PC-9 (cell line): ENCODE data around the gene SBF2. TPM values are rescaled to one million over a fixed set of nuclear protein-coding genes. Genes with fewer than 3 reads are reported as not detected.
"Not testable (repeated sequence)": the region's sequence is repeated elsewhere in the genome, so short reads cannot be mapped to it uniquely, and the experiment has no call there.

Source experiments
- BruUV-seq: library from RNA; stranded (reverse); fragments of 400-500 nt; replicated peaks from 2 replicates; lab custom pipeline; 2021; lab: Mats Ljungman, UMichigan
- CTCF ChIA-PET: fragments of 300-600 bp; sonication (Branson Sonifier 250); formaldehyde crosslinking; loops from one replicate; lab custom pipeline; 2022; ENCODE audit warnings: antibody characterized with exemption; lab: Charles Lee
- POLR2A ChIA-PET: fragments of 300-600 bp; sonication (Branson Sonifier 250); formaldehyde crosslinking; loops from one replicate; lab custom pipeline; 2022; ENCODE audit warnings: antibody characterized with exemption; ENCODE audit not compliant: unreplicated experiment; lab: Charles Lee
- DNase-seq, 2 experiments: peaks; one replicate each; pipeline versions ENCODE4 v3.0.0 to v3.0.0-alpha.2; 2015 to 2022; ENCODE audit warnings: mixed read lengths in 1 of 2
- H2AFZ ChIP-seq: fragments of 200-600 bp; sonication (generic); 2 replicates; pipeline ENCODE4 v1.8.1; 2017; ENCODE audit warnings: antibody characterized with exemption
- H3F3A ChIP-seq: fragments of 200-600 bp; sonication (generic); 2 replicates; pipeline ENCODE4 v1.8.1; 2017; ENCODE audit warnings: antibody characterized with exemption, mild to moderate bottlenecking, low read depth; ENCODE audit not compliant: insufficient read depth
- H3K27ac ChIP-seq: fragments of 200-600 bp; sonication (generic); 2 replicates; pipeline ENCODE4 v1.6.1; 2016; ENCODE audit warnings: mixed run types
- H3K27me3 ChIP-seq: fragments of 200-600 bp; sonication (generic); 2 replicates; pipeline ENCODE4 v1.6.1; 2016; ENCODE audit warnings: low read depth, mixed run types; ENCODE audit not compliant: insufficient read depth
- H3K36me3 ChIP-seq: fragments of 200-600 bp; sonication (generic); 2 replicates; pipeline ENCODE4 v1.6.1; 2016; ENCODE audit warnings: low read depth, mixed run types
- H3K4me1 ChIP-seq: fragments of 200-600 bp; sonication (generic); replicated peaks from 2 replicates; pipeline ENCODE4 v1.6.1; 2016; ENCODE audit warnings: mixed run types; ENCODE audit not compliant: insufficient read depth
- H3K4me2 ChIP-seq: fragments of 200-600 bp; sonication (generic); 2 replicates; pipeline ENCODE4 v1.6.1; 2017; ENCODE audit warnings: mixed run types
- H3K4me3 ChIP-seq: fragments of 200-600 bp; sonication (generic); 2 replicates; pipeline ENCODE4 v1.6.1; 2016; ENCODE audit warnings: mixed run types
- H3K79me2 ChIP-seq: fragments of 200-600 bp; sonication (generic); 2 replicates; pipeline ENCODE4 v1.6.1; 2017; ENCODE audit warnings: low read depth, mixed run types
- H3K9me2 ChIP-seq: fragments of 200-600 bp; sonication (generic); 2 replicates; pipeline ENCODE4 v1.8.1; 2017; ENCODE audit warnings: mild to moderate bottlenecking; ENCODE audit not compliant: insufficient read depth
- H3K9me3 ChIP-seq: fragments of 200-600 bp; sonication (generic); 2 replicates; pipeline ENCODE4 v1.8.1; 2016; ENCODE audit warnings: low read depth; ENCODE audit not compliant: insufficient read depth
- H4K20me1 ChIP-seq: fragments of 200-600 bp; sonication (generic); 2 replicates; pipeline ENCODE4 v1.8.1; 2017; ENCODE audit not compliant: insufficient read depth
- EZH2 ChIP-seq: fragments of 200-600 bp; sonication (generic); IDR thresholded peaks from 2 replicates; pipeline ENCODE4 v1.8.0; 2017; ENCODE audit warnings: antibody characterized with exemption, low read depth
- intact Hi-C: fragments of 100-400 bp; cut with micrococcal nuclease; formaldehyde crosslinking; loops from one replicate; pipeline ENCODE4 v1.10.0; 2022; ENCODE audit not compliant: unreplicated experiment
- total RNA-seq: library from RNA; stranded (reverse); gene quantifications from 2 replicates; pipeline ENCODE4 v1.2.3, GENCODE V29; 2021
- TF ChIP-seq, protein P1 (sequence below): fragments of 200-600 bp; sonication (generic); conservative IDR thresholded peaks from 2 replicates; pipeline ENCODE4 v1.6.1; 2017; ENCODE audit warnings: mixed run types, antibody characterized with exemption, mild to moderate bottlenecking, moderate library complexity

Gene SBF2
- total RNA-seq, 1 experiment from 2014 or later = 18.6 TPM

DNA sequence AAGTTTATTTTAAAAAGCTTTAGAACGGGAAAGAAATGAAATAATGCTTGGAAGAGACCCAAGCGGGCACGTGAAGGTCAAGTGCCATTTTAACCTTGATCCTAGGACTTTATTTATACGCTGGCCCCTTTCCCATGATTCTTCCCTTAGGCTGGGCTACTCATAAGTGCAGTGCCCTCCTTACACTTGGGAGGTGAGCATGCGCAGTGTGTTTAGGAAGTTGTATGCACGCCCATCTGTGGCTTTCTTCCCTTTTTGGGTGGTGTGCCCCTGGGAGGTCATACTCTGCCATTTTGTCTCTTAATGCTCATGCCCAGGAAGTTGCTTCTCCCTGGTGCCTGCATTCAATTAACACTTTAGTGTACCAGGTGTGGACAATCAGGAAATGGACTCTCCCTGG, 390.4 kb downstream of the SBF2 start:
- no TSS peak for BruUV-seq
- Histone ChIP-seq H3K9me3 (no peaks in the 10 kb centered on the region), H3K36me3 (no peaks in the 10 kb centered on the region), H3K4me3 (no peak overlapping the region), H3K4me1 (peaks cover 44% of the 10 kb centered on the region), H3K9me2 (no peaks in the 10 kb centered on the region), H3F3A (peaks cover 32% of the 10 kb centered on the region), H3K27ac (no peak overlapping the region), H4K20me1 (no peaks in the 10 kb centered on the region), H2AFZ (no peak overlapping the region), H3K4me2 (no peak overlapping the region), H3K27me3 (no peaks in the 10 kb centered on the region), H3K79me2 (no peaks in the 10 kb centered on the region)
- intact Hi-C loops = no loop called here
- TF ChIP-seq, protein P1, sequence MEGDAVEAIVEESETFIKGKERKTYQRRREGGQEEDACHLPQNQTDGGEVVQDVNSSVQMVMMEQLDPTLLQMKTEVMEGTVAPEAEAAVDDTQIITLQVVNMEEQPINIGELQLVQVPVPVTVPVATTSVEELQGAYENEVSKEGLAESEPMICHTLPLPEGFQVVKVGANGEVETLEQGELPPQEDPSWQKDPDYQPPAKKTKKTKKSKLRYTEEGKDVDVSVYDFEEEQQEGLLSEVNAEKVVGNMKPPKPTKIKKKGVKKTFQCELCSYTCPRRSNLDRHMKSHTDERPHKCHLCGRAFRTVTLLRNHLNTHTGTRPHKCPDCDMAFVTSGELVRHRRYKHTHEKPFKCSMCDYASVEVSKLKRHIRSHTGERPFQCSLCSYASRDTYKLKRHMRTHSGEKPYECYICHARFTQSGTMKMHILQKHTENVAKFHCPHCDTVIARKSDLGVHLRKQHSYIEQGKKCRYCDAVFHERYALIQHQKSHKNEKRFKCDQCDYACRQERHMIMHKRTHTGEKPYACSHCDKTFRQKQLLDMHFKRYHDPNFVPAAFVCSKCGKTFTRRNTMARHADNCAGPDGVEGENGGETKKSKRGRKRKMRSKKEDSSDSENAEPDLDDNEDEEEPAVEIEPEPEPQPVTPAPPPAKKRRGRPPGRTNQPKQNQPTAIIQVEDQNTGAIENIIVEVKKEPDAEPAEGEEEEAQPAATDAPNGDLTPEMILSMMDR = no peak
- TF ChIP-seq EZH2 = no peak
- POLR2A ChIA-PET = no interaction called here
- no peak for DNase-seq
- CTCF ChIA-PET = no interaction called here

DNA sequence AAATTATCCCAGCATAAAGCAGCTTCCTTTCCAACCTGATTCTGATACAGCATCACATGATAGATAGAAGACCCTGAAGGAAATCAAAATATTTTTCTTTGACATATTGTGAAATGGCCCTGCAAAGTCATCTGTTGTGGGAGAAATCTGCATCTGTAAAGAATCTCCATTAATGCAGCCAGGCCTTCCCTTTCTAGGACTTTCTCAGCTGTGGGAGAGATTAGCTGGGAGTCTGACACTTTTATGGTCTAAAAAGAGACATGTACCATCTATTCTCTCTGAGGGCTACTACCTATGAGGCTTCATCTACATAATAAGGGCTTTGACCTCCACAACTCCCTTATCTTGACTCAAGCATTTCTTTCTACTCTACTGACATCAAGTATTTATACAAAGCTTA, 392.1 kb downstream of the SBF2 start:
- H3K27ac ChIP-seq = no peak overlapping the region
- intact Hi-C loops = no loop called here
- no TSS peak for BruUV-seq
- ChIA-PET POLR2A (no interaction called here), CTCF (no interaction called here)
- H3K79me2 ChIP-seq = no peaks in the 10 kb centered on the region
- H3K27me3 ChIP-seq = no peaks in the 10 kb centered on the region
- H3K36me3 ChIP-seq = no peaks in the 10 kb centered on the region
- peaks cover 32% of the 10 kb centered on the region for H3K4me1 ChIP-seq
- no peaks in the 10 kb centered on the region for H4K20me1 ChIP-seq
- H3K4me2 ChIP-seq = no peak overlapping the region
- H2AFZ ChIP-seq = no peak overlapping the region
- peaks cover 22% of the 10 kb centered on the region for H3F3A ChIP-seq
- no peak for DNase-seq
- H3K9me3 ChIP-seq = no peaks in the 10 kb centered on the region
- no peaks in the 10 kb centered on the region for H3K9me2 ChIP-seq
- TF ChIP-seq, protein P1 = no peak
- H3K4me3 ChIP-seq = no peak overlapping the region

DNA sequence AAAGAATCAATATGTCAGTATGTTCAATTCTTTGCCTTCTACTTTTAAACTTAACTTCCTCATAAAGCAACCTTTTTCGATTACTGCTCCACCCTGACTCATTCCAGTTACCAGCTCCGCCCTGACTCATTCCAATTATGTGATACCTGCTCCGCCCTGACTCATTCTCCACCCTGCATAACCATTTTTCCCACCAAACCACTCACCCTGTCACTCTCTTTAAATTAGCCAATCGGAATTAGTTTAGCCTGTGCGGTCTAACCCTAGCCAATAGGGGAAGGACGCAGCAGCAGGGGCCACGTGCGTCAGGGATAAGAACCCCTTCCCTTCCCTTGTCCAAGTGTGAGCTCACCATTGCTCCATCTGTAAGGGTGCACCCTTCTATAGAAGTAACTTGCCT, 393.8 kb downstream of the SBF2 start:
- H3K9me2 ChIP-seq, H3K9me3 ChIP-seq, H3K79me2 ChIP-seq, H3K36me3 ChIP-seq, H3F3A ChIP-seq, H3K4me3 ChIP-seq, CTCF ChIA-PET, H3K27me3 ChIP-seq, H4K20me1 ChIP-seq, intact Hi-C loops, BruUV-seq, H3K4me2 ChIP-seq, H2AFZ ChIP-seq: not testable (repeated sequence)
- H3K27ac ChIP-seq = peak overlapping the region; percentile 71
- peaks cover 18% of the 10 kb centered on the region for H3K4me1 ChIP-seq
- peak; percentile 44 to 72 for DNase-seq
- POLR2A ChIA-PET = interaction anchor here (0.7 kb wide), 1 partner anchor 9 kb away, joined by 4 read pairs; no protein-coding TSS in a partner anchor

DNA sequence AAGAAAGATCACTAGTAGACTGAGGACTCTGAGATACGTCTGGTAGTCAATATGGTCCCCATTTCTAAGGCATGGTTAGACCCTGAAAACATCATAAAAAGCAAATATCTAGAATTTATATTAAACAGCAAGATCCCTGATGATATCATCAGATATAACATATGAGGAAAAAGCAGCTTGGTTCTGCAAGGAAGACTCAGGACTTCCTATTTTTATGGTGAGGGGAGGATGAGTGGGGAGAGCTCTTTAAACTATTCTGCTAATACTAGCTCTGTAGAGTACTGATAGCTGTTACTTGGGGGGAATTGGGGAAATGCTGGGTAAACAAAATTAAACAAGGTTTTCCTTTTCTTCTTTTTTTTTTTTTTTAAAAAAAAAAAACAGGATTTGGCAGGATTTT, 394.3 kb downstream of the SBF2 start:
- no peak overlapping the region for H2AFZ ChIP-seq
- no peak for DNase-seq
- ChIA-PET POLR2A (no interaction called here), CTCF (interaction anchor here (0.6 kb wide), 1 partner anchor 71 kb away, joined by 7 read pairs; no protein-coding TSS in a partner anchor)
- H3K4me1 ChIP-seq = peaks cover 12% of the 10 kb centered on the region
- H4K20me1 ChIP-seq = no peaks in the 10 kb centered on the region
- H3K4me2 ChIP-seq = no peak overlapping the region; the same call in 1 of the 2 replicates
- H3K9me2 ChIP-seq = no peaks in the 10 kb centered on the region
- H3K9me3 ChIP-seq = no peaks in the 10 kb centered on the region
- H3F3A ChIP-seq = 0 out of 2 replicates have a peak, but pooled peaks cover 2% of the 10 kb centered on the region
- TF ChIP-seq, protein P1 = no peak
- TF ChIP-seq EZH2 = no peak
- H3K27ac ChIP-seq = peak overlapping the region; percentile 71
- H3K79me2 ChIP-seq = no peaks in the 10 kb centered on the region
- no peaks in the 10 kb centered on the region for H3K36me3 ChIP-seq
- H3K4me3 ChIP-seq = no peak overlapping the region
- H3K27me3 ChIP-seq = no peaks in the 10 kb centered on the region
- intact Hi-C loops = no loop called here
- BruUV-seq = no TSS peak
